ENCODE data around the gene MYADM.

The MYADM gene

DNA sequence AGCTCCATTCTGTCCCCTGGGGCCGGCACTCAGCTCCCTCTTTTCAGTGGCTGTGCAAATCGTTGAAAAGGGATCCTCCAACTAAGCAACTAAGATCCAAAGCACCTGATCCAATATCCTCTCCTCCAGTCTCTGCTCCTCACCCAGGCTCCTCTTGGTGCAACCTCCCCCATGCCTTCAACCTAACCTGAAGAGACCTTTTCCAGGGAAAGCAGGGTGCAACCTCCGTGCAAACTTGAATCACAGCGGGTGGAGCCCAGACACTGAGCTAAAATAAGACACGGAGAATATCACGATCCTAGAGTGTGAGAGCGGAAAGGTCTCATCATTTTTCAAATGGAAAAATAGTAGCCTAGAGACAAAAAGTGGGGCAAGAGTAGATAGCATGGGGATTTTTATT, 49.7 kb downstream of the MYADM start:
- DNase-seq, result no peak

All from NCI-H524 treated with DMSO at 0.1 percent for 48 hours (cell line).